ENCODE results near the gene HDAC6. TPM values are rescaled to one million over a fixed set of nuclear protein-coding genes. Genes with fewer than 3 reads are reported as not detected.

The HDAC6 gene
- 10 to 100 TPM; 27.1 to 30.4 TPM for total RNA-seq

DNA sequence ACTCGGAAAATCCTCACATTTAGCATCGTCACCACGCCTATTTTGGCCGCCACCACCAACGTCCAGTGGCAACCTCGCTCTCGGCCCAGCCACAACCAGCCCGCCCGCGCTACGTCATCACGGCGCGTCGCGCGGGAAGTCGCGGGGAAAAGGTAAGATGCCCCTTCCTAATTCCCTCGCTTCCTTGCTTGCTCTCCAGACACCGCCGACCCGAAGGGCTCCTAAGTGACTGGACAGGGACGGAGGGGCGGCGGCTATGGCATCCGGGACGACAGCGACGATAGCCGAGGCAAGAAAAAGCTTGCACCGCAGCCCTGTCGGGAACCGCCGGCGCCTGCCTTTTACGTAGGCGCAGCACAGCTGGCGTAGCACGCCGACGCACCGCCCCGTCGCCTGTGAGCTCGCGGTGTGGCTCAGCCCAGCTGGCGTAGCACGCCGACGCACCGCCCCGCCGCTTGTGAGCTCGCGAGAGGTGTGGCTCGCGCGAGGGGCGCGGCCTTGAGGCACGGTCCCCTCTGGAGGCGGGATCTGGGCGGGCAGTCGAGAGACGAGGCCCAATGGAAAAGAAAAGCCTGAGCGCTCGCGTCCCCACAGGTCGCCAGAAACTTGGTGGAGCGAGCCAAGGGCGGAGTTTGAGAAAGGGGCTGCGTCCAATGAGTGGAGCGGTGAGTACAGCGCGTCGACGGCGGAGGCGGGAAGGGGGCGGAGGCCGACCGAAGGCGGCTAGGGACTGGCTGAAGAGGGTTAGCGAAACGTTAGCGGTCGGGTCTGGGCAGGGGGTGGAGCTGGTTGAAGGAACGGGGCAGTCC lies at the start of gene HDAC6:
Gene HDAC6, plus strand, starts transcription at position 788 of the 809 bp plus-strand sequence. CDS start 626 bp downstream, outside the sequence.
- Histone ChIP-seq H3K4me1 (peaks cover 0 to 5% of the 10 kb centered on the region in 2 donors), H3K4me3 (peak within 1 kb of the TSS; percentile 60 to 72), H3K27ac (peak within 1 kb of the TSS; percentile 92 to 94), H3K9me3 (no peaks in the 10 kb centered on the region), H3K27me3 (no peaks in the 10 kb centered on the region), H3K36me3 (no peaks in the 10 kb centered on the region)
- TF ChIP-seq, protein P1, sequence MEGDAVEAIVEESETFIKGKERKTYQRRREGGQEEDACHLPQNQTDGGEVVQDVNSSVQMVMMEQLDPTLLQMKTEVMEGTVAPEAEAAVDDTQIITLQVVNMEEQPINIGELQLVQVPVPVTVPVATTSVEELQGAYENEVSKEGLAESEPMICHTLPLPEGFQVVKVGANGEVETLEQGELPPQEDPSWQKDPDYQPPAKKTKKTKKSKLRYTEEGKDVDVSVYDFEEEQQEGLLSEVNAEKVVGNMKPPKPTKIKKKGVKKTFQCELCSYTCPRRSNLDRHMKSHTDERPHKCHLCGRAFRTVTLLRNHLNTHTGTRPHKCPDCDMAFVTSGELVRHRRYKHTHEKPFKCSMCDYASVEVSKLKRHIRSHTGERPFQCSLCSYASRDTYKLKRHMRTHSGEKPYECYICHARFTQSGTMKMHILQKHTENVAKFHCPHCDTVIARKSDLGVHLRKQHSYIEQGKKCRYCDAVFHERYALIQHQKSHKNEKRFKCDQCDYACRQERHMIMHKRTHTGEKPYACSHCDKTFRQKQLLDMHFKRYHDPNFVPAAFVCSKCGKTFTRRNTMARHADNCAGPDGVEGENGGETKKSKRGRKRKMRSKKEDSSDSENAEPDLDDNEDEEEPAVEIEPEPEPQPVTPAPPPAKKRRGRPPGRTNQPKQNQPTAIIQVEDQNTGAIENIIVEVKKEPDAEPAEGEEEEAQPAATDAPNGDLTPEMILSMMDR (IDR thresholded peaks at IDR 0.05) = no peak
- DNase-seq (ENCODE audit: low spot score) = peak; percentile 96

DNA sequence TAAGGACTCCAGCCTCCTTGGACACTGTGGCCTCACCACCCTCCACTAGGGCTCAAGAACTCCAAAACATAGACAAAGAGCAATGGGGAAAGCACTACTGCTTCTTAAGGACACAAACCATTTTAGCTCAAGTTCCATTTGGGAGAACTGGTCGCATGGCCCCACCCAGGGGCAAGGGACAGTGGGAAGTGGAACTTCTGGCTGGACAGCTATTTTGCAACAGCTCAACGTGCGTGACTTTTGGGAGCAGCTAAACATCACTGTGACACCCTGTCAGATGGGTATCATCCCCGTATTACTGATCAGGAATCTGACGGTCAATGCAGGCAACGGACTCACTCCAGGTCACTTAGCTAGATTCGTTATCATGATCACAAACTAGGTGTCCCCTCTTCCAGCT lies 49.4 kb upstream of the HDAC6 start:
- Histone ChIP-seq H3K36me3 (no peaks in the 10 kb centered on the region), H3K9me3 (no peaks in the 10 kb centered on the region), H3K27me3 (no peaks in the 10 kb centered on the region), H3K27ac (no peak overlapping the region), H3K4me3 (no peak overlapping the region), H3K4me1 (no peaks in the 10 kb centered on the region)
- TF ChIP-seq, protein P1 (IDR thresholded peaks at IDR 0.05) = no peak
- no peak for DNase-seq (ENCODE audit: low spot score)

DNA sequence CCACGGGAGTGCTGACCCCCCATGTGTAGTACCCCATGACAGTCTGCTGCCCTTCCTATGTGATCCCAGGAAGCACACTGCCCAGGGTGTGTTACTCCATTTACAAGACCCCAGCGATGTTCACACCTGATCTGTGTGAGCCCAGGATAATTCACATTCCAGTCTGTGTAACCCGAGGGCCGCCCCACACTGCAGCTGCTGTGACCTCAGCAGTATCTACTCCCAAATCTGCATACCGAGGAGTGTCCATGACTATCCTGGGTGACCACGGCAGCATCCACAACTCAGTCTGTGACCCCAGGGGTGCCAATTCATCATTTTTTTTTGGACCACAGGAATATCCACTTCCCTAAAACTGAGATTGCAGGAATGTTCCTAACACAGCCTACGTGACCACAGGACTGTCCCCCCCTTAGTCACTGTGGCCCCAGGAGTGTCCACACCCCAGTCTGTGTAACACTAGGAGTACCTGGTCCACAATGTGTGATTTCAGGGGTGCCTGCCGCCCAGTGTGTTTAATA lies 48.1 kb upstream of the HDAC6 start:
- Histone ChIP-seq H3K27ac (no peak overlapping the region), H3K27me3 (no peaks in the 10 kb centered on the region), H3K4me1 (no peaks in the 10 kb centered on the region), H3K4me3 (no peak overlapping the region), H3K9me3 (no peaks in the 10 kb centered on the region), H3K36me3 (no peaks in the 10 kb centered on the region)
- no peak for DNase-seq (ENCODE audit: low spot score)
- TF ChIP-seq, protein P1 (IDR thresholded peaks at IDR 0.05) = no peak

DNA sequence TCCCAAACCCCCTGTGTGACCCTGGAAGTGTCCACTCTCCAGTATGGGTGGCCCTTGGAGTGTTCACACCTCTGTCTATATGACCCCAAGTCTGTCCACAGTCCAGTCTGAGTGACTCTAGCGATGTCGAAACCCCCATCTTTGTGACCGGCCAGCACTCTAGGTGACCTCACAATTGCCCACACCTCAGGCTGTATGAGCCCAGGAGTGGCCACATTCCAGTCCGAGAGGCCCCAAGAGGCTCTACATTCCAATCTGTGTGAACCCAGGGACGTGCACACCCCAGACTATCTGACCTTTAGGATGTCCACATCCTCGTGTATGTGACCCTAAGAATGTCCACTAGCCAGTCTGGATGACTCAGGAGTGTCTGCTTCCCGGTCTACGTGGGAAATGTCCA lies 47.6 kb upstream of the HDAC6 start:
- no peaks in the 10 kb centered on the region for H3K9me3 ChIP-seq
- DNase-seq (ENCODE audit: low spot score) = no peak
- no peak overlapping the region for H3K27ac ChIP-seq
- H3K4me1 ChIP-seq = no peaks in the 10 kb centered on the region
- no peaks in the 10 kb centered on the region for H3K27me3 ChIP-seq
- no peak overlapping the region for H3K4me3 ChIP-seq
- TF ChIP-seq, protein P1 (IDR thresholded peaks at IDR 0.05) = no peak
- no peaks in the 10 kb centered on the region for H3K36me3 ChIP-seq

DNA sequence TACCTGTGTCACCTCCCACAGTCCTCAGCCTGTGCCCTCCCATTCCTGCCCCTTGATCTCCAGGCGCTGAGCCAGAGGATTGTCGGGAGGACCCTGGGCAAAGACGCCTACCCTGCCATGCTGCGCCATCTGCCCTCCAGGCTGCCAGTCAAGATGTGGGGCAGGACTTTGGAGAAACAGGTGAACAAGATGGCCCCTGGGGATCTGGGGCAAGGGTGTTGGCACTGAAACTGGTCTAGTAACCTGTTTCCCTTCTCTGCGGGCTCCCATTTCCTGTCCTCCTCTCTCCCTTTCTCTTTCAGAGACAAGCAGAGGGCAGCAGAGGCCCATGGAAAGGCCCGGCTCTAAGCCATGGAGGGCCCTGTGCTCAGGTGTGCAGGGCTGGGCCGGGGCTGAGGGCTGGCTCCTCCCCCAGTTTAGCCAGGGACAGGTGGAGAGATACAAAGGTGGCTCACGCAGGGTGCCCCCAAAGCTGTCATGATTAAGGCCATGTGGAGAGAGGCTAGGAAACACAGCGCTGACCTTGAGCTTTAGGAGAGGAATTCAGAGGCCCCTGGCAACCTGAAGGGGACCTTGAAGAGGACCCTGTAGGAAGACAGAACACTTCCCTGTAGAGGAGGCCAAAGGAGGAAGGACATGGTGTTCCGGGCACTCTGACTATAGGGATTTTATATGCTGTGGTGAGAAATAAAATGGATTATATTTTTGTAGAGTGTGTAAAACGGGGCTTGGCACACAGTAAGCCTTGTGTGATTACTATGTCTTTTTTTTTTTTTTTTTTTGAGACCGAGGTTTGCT lies 40.0 kb upstream of the HDAC6 start, which contains the start of gene GLOD5:
Gene GLOD5, plus strand, starts transcription at position 74 of the 798 bp plus-strand sequence. Its CDS starts 44 bp downstream, at position 118.
- Histone ChIP-seq H3K36me3 (no peaks in the 10 kb centered on the region), H3K27ac (no peak within 1 kb of the TSS), H3K4me1 (no peaks in the 10 kb centered on the region), H3K27me3 (no peaks in the 10 kb centered on the region), H3K9me3 (no peaks in the 10 kb centered on the region), H3K4me3 (no peak within 1 kb of the TSS)
- TF ChIP-seq, protein P1 (IDR thresholded peaks at IDR 0.05) = no peak
- DNase-seq (ENCODE audit: low spot score) = no peak
